ENCODE data around the gene AADACL3. TPM values are rescaled to one million over a fixed set of nuclear protein-coding genes. Genes with fewer than 3 reads are reported as not detected.

The AADACL3 gene
- total and polyA plus RNA-seq, 9 of the 15 experiments (the other 6 are each of a cell fraction or from before 2014, with no cell fraction given) = not detected

DNA sequence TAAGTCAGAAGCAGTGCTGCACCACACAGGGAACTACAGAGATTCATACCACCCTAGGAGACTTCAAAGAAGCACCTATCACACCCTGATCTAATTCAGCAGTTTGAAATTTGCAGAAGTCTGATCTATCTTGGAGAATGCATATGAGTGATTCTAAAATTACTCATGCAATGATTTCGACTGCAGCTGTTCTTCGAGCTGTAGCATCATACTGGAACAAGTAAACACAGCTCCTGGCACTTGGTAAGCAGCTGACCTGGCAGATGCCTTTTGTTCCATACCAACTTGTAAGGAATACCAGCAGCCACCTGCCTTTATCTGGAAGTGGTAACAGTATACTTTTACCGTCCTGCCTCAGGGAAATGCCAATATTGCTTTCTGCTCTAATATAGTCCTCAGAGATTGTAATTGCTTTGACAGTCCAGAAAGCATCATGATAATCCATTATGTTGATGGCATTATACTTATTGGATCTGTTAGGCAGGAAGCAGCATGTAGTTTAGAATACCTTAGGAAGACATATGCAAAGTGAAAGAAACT, 46.3 kb upstream of the AADACL3 start:
- intact Hi-C loops (cut with micrococcal nuclease) = loop anchor here (10.0 kb wide), 1 partner anchor 105 kb away; the partner anchor contains the start of gene PRAMEF12
- in situ Hi-C loops (cut with MboI) = no loop called here
- Histone ChIP-seq H3K9me1 (ENCODE audit: control insufficient read depth, insufficient read depth, low read length) (no peaks in the 10 kb centered on the region), H3K36me3 (ENCODE audit: control insufficient read depth, insufficient read depth, low read length) (no peaks in the 10 kb centered on the region), H3K9me3 (replicated peaks; ENCODE audit: control insufficient read depth, insufficient read depth, low read depth, low read length) (no peaks in the 10 kb centered on the region), H3K79me2 (ENCODE audit: control insufficient read depth, insufficient read depth, low read length) (no peaks in the 10 kb centered on the region), H2AFZ (ENCODE audit: low read depth, low read length) (no peak overlapping the region), H3K27ac (ENCODE audit: extremely low read depth, low read depth, low read length) (no peak overlapping the region), H4K20me1 (replicated peaks; ENCODE audit: control insufficient read depth, insufficient read depth, low read length) (no peaks in the 10 kb centered on the region), H3K4me1 (replicated peaks in 1 of 2; ENCODE audit: control insufficient read depth in 2 of 2, insufficient read depth in 2 of 2, low read length in 2 of 2) (no peaks in the 10 kb centered on the region), H3K9ac (ENCODE audit: insufficient read depth in 1 of 2, low read depth in 2 of 2, low read length in 2 of 2) (no peak overlapping the region), H3K4me2 (ENCODE audit: insufficient read depth, low read length) (no peak overlapping the region), H3K27me3 (ENCODE audit: control insufficient read depth in 2 of 2, insufficient read depth in 2 of 2, low read length in 2 of 2) (peaks cover 7% of the 10 kb centered on the region in 2 experiments; a peak in 3 of 5 replicates), H3K4me3 (no peak overlapping the region)
- no peak for DNase-seq (ENCODE audit: extremely low read depth in 1 of 4, low spot score in 3 of 4)
- ChIA-PET CTCF (ENCODE audit: low intra/inter-chr PET ratio) (no interaction called here), POLR2A (interaction anchor here (0.6 to 1.2 kb wide), 2 partner anchors 13 to 236 kb away, joined by 3 read pairs; no protein-coding TSS in a partner anchor)
- no peak for FAIRE-seq
- no TSS peak for BruUV-seq (replicated peaks)
- ATAC-seq = no peak
- TF ChIP-seq XRCC5 (IDR thresholded peaks at IDR 0.05; ENCODE audit: low read depth, low read length) (no peak), SRSF1 (IDR thresholded peaks at IDR 0.05; ENCODE audit: low read depth, low read length) (no peak), DNMT1 (IDR thresholded peaks at IDR 0.05) (no peak), ESRRB (CRISPR knock-in tag; IDR thresholded peaks at IDR 0.05; ENCODE audit: borderline replicate concordance) (no peak), NR2C2 (CRISPR knock-in tag; IDR thresholded peaks at IDR 0.05) (no peak), NR2C2 (tag; IDR thresholded peaks at IDR 0.05) (no peak), C11orf30 (IDR thresholded peaks at IDR 0.05; ENCODE audit: low read depth) (no peak), IRF9 (tag; IDR thresholded peaks at IDR 0.05) (no peak), TRIM24 (IDR thresholded peaks at IDR 0.05) (no peak), ILF3 (IDR thresholded peaks at IDR 0.05; ENCODE audit: borderline replicate concordance) (no peak), MEIS2 (IDR thresholded peaks at IDR 0.05; ENCODE audit: partially characterized antibody) (no peak), CBFA2T3 (IDR thresholded peaks at IDR 0.05) (no peak), CTBP1 (IDR thresholded peaks at IDR 0.05; ENCODE audit: borderline replicate concordance) (no peak), SP1 (CRISPR knock-in tag; IDR thresholded peaks at IDR 0.05) (no peak)
- WGBS (ENCODE audit: insufficient coverage, low coverage, missing lambda C conversion rate) = 0% methylated on average over 3 of the region's 3 CpGs
